ENCODE measurements around the gene CPE. TPM values are rescaled to one million over a fixed set of nuclear protein-coding genes. Genes with fewer than 3 reads are reported as not detected.

Gene CPE
- total RNA-seq, 1 donor from 2014 or later = 63.6 TPM

GRCh38 chr4:165347647-165348569, 30.9 kb upstream of the CPE start:
- no peak overlapping the region for H3K4me3 ChIP-seq
- no peaks in the 10 kb centered on the region for H3K9me3 ChIP-seq
- no peak for TF ChIP-seq CTCF (IDR thresholded peaks at IDR 0.05)
- no peaks in the 10 kb centered on the region for H3K27me3 ChIP-seq
- no peaks in the 10 kb centered on the region for H3K36me3 ChIP-seq
- DNase-seq = no peak
- no peaks in the 10 kb centered on the region for H3K4me1 ChIP-seq
- no peak for ATAC-seq
- intact Hi-C loops (cut with DNase I) = no loop called here
- H3K27ac ChIP-seq = no peak overlapping the region

- Histone ChIP-seq H3K27ac (no peak overlapping the region), H3K36me3 (no peaks in the 10 kb centered on the region), H3K9me3 (no peaks in the 10 kb centered on the region), H3K4me3 (no peak overlapping the region), H3K27me3 (no peaks in the 10 kb centered on the region), H3K4me1 (no peaks in the 10 kb centered on the region)
- no peak for ATAC-seq
- DNase-seq = no peak
- no peak for TF ChIP-seq CTCF (IDR thresholded peaks at IDR 0.05)
- intact Hi-C loops (cut with DNase I) = no loop called here
Measured at GRCh38 chr4:165351359-165352130, 27.3 kb upstream of the CPE start.

GRCh38 chr4:165355900-165356300, 22.9 kb upstream of the CPE start:
- Histone ChIP-seq H3K27me3 (no peaks in the 10 kb centered on the region), H3K4me1 (peaks cover 8% of the 10 kb centered on the region), H3K27ac (no peak overlapping the region), H3K36me3 (no peaks in the 10 kb centered on the region), H3K9me3 (no peaks in the 10 kb centered on the region), H3K4me3 (no peak overlapping the region)
- DNase-seq (no peak), ATAC-seq (peak; percentile 80)
- intact Hi-C loops (cut with DNase I) = no loop called here
- peak; percentile 45 for TF ChIP-seq CTCF (IDR thresholded peaks at IDR 0.05)

GRCh38 chr4:165359506-165359905, 19.3 kb upstream of the CPE start:
- intact Hi-C loops (cut with DNase I) = no loop called here
- Histone ChIP-seq H3K27me3 (no peaks in the 10 kb centered on the region), H3K36me3 (no peaks in the 10 kb centered on the region), H3K27ac (no peak overlapping the region), H3K4me1 (peaks cover 8% of the 10 kb centered on the region), H3K4me3 (no peak overlapping the region), H3K9me3 (no peaks in the 10 kb centered on the region)
- DNase-seq (no peak), ATAC-seq (peak; percentile 72)
- TF ChIP-seq CTCF (IDR thresholded peaks at IDR 0.05) = no peak

- DNase-seq = no peak
- Histone ChIP-seq H3K4me1 (peaks cover 8% of the 10 kb centered on the region), H3K27ac (no peak overlapping the region), H3K27me3 (no peaks in the 10 kb centered on the region), H3K36me3 (no peaks in the 10 kb centered on the region), H3K4me3 (no peak overlapping the region), H3K9me3 (no peaks in the 10 kb centered on the region)
- no peak for TF ChIP-seq CTCF (IDR thresholded peaks at IDR 0.05)
- intact Hi-C loops (cut with DNase I) = no loop called here
- ATAC-seq = peak; percentile 48
Measured at GRCh38 chr4:165360041-165360695, 18.6 kb upstream of the CPE start.
